Activated CD8-positive, alpha-beta memory T cell treated with anti-CD3 and anti-CD28 coated beads, Interleukin-2, amount 50 U/mL, for 48 hours (primary cell): ENCODE measurements around the gene TMEM229B.

Experiments used
- DNase-seq: peaks from one replicate; pipeline ENCODE4 v3.0.0-alpha.2; 2020

The TMEM229B gene

GRCh38 chr14:67487937-67488893, at the start of gene TMEM229B:
TSS of gene TMEM229B (minus strand) at chr14:67488721. CDS start at chr14:67473923, 14,798 bp downstream.
- peak; percentile 82 for DNase-seq

- DNase-seq = no peak
Observed at GRCh38 chr14:67537736-67538135, 49.2 kb upstream of the TMEM229B start.

- DNase-seq = no peak
Observed at GRCh38 chr14:67536087-67536486, 47.6 kb upstream of the TMEM229B start.

- DNase-seq = no peak
Observed at GRCh38 chr14:67533754-67534085, 45.2 kb upstream of the TMEM229B start.

- DNase-seq = peak; percentile 82
Observed at GRCh38 chr14:67532998-67533753, 44.7 kb upstream of the TMEM229B start, which contains the start of gene PLEKHH1. TSS of gene PLEKHH1 (plus strand) at chr14:67533290. CDS start at chr14:67541868, 8,578 bp downstream.

- no peak for DNase-seq
Observed at GRCh38 chr14:67532606-67532997, 44.1 kb upstream of the TMEM229B start.

- DNase-seq = no peak
Observed at GRCh38 chr14:67529947-67530935, 41.7 kb upstream of the TMEM229B start.

GRCh38 chr14:67528276-67528675, 39.8 kb upstream of the TMEM229B start:
- no peak for DNase-seq

GRCh38 chr14:67527756-67528155, 39.2 kb upstream of the TMEM229B start:
- no peak for DNase-seq

- no peak for DNase-seq
Observed at GRCh38 chr14:67526676-67527459, 38.3 kb upstream of the TMEM229B start.

GRCh38 chr14:67526181-67526580, 37.7 kb upstream of the TMEM229B start:
- no peak for DNase-seq

- DNase-seq = no peak
Observed at GRCh38 chr14:67525389-67525788, 36.9 kb upstream of the TMEM229B start.

- DNase-seq = no peak
Observed at GRCh38 chr14:67524634-67524963, 36.1 kb upstream of the TMEM229B start.

GRCh38 chr14:67523764-67524633, 35.5 kb upstream of the TMEM229B start:
- no peak for DNase-seq

- DNase-seq = no peak
Observed at GRCh38 chr14:67522270-67522669, 33.7 kb upstream of the TMEM229B start.

- DNase-seq = no peak
Observed at GRCh38 chr14:67520482-67520881, 32.0 kb upstream of the TMEM229B start.

- DNase-seq = no peak
Observed at GRCh38 chr14:67519406-67519805, 30.9 kb upstream of the TMEM229B start.

GRCh38 chr14:67517083-67517482, 28.6 kb upstream of the TMEM229B start:
- DNase-seq = no peak

GRCh38 chr14:67516676-67517075, 28.2 kb upstream of the TMEM229B start:
- DNase-seq = no peak

- peak; percentile 70 for DNase-seq
Observed at GRCh38 chr14:67515386-67516079, 27.0 kb upstream of the TMEM229B start.
